Adrenal gland (tissue), 12 donors: ENCODE data around the gene SETX. TPM values are rescaled to one million over a fixed set of nuclear protein-coding genes. Genes with fewer than 3 reads are reported as not detected.

Source experiments
- DNase-seq, 7 donors: peaks; one replicate each; pipeline ENCODE4 v3.0.0-alpha.2; 2019 to 2020
- H3K27ac ChIP-seq, 5 donors: fragments of 200-600 bp; sonication (generic) in 4 of 5; 1 replicate in 3 of 5; 2 replicates in 2 of 5; pipeline versions ENCODE4 v1.5.1 to v1.8.0; 2016 to 2020; ENCODE audit warnings: mild to moderate bottlenecking in 1 of 5
- H3K27me3 ChIP-seq: fragments of 200-600 bp; 2 replicates; pipeline ENCODE4 v1.8.0; 2021
- H3K36me3 ChIP-seq, 2 donors: fragments of 200-600 bp; replicated peaks in 1 of 2; 1 replicate in 1 of 2; 2 replicates in 1 of 2; pipeline versions ENCODE4 v1.5.1 to v1.8.0; 2018 to 2022
- H3K4me1 ChIP-seq, 2 donors: fragments of 200-600 bp; replicated peaks in 1 of 2; 1 replicate in 1 of 2; 2 replicates in 1 of 2; pipeline versions ENCODE4 v1.5.1 to v1.8.0; 2018 to 2021
- H3K4me3 ChIP-seq, 4 donors: fragments of 200-600 bp; sonication (generic) in 3 of 4; one replicate each; pipeline ENCODE4 v1.5.1; 2016 to 2018
- H3K9me3 ChIP-seq, 3 donors: fragments of 200-600 bp; sonication (generic) in 1 of 3; replicated peaks in 1 of 3; 1 replicate in 2 of 3; 2 replicates in 1 of 3; pipeline versions ENCODE4 v1.5.1 to v1.8.0; 2016 to 2021
- CTCF ChIP-seq, 6 experiments: fragments of 450-650 bp in 4 of 6; fragments of 200-600 bp in 2 of 6; sonication (generic) in 1 of 6; IDR thresholded peaks; 1 replicate in 5 of 6; 2 replicates in 1 of 6; pipeline versions ENCODE4 v1.5.1 to v1.8.0; 2016 to 2021; ENCODE audit warnings: antibody characterized with exemption in 6 of 6, mild to moderate bottlenecking in 2 of 6, moderate library complexity in 1 of 6
- POLR2A ChIP-seq, 2 donors: fragments of 450-650 bp; IDR thresholded peaks; one replicate each; pipeline ENCODE4 v1.6.1; 2017; ENCODE audit warnings: antibody characterized with exemption in 2 of 2, mild to moderate bottlenecking in 2 of 2, moderate library complexity in 1 of 2
- WGBS, 4 donors: extraction: QIAGEN DNeasy Blood & Tissue Kit in 2 of 4; methylation state at CpG; one replicate each; pipeline versions ENCODE4 v1.1.5 to v1.1.7; 2013 to 2017; 5-methylcytosine and 5-hydroxymethylcytosine counted together
- intact Hi-C, 2 donors: fragments of 100-400 bp; cut with DNase I; formaldehyde crosslinking; loops; one replicate each; pipeline versions ENCODE4 v1.14.1 to v1.15.0; 2022 to 2023
- polyA plus RNA-seq, 3 donors: library from polyadenylated mRNA; stranded (reverse); fragments of 200-250 nt in 2 of 3; fragments of 350-450 nt in 1 of 3; fragmentation: Illumina TruSeq in 1 of 3; extraction: RNeasy Lipid Tissue Mini Kit (QIAGEN cat#74804) in 1 of 3; gene quantifications; one replicate each; pipeline ENCODE4 v1.2.3, GENCODE V29; 2013 to 2014
- total RNA-seq, 9 donors: library from RNA; depleted of rRNA in 4 of 9; stranded (reverse); fragments of >200 nt in 4 of 9; fragments of 120-200 nt in 1 of 9; fragmentation: NEBNext Ultra II Directional in 1 of 9; extraction: Animal tissue kit (Norgen Biotek cat#: 25700) in 1 of 9; gene quantifications; one replicate each; pipeline versions ENCODE4 v1.1.0 to v1.2.4, GENCODE V29; 2013 to 2023
- donor health status: healthy with polysubstance abuse.
- donor health status: Bipolar disorder and iron deficiency.
- donor health status: DM: yes; HTN: yes; CAD: no.
- donor health status: DM: no; HTN: no; CAD: no.
- donor health status: DM: no; HTN: no; CAD: no.
- donor health status: DM: yes; HTN: yes; CAD: no.

The SETX gene
- total and polyA plus RNA-seq, 12 donors, result 20.3 to 71.7 (median 42.6) TPM

GRCh38 chr9:132244582-132245455 lies 110.0 kb downstream of the SETX start:
- no peaks in the 10 kb centered on the region for H3K27me3 ChIP-seq
- WGBS, 4 donors, result 42 to 51% (median 42%) methylated on average over 10 to 19 of the region's 19 CpGs
- no peaks in the 10 kb centered on the region for H3K9me3 ChIP-seq
- peak overlapping the region; percentile 6 to 91 (median 76) for H3K27ac ChIP-seq
- intact Hi-C loops, result loop anchor here in 1 of 2 donors (5.0 kb wide), 1 partner anchor 483 kb away; no protein-coding TSS in a partner anchor
- DNase-seq, result peak; percentile 83 to 95 (median 92)
- H3K36me3 ChIP-seq, result no peaks in the 10 kb centered on the region
- H3K4me1 ChIP-seq, result peaks cover 14 to 41% of the 10 kb centered on the region in 2 donors
- TF ChIP-seq POLR2A (IDR thresholded peaks at IDR 0.05) (peak in 1 of 2 donors; percentile 36), CTCF (IDR thresholded peaks at IDR 0.05) (no peak)
- H3K4me3 ChIP-seq, result no peak overlapping the region

- Histone ChIP-seq H3K4me3 (peak overlapping the region in 1 of 4 donors; percentile 72), H3K36me3 (no peaks in the 10 kb centered on the region), H3K9me3 (no peaks in the 10 kb centered on the region), H3K4me1 (peaks cover 14 to 41% of the 10 kb centered on the region in 2 donors), H3K27ac (peak overlapping the region in 2 of 5 donors; percentile 91), H3K27me3 (no peaks in the 10 kb centered on the region)
- intact Hi-C loops, result no loop called here
- no peak for TF ChIP-seq CTCF (IDR thresholded peaks at IDR 0.05)
- TF ChIP-seq POLR2A (IDR thresholded peaks at IDR 0.05), result no peak
- DNase-seq, result peak in 5 of 7 donors; percentile 47 to 70 (median 59)
- WGBS, 4 donors, result 70 to 78% (median 75%) methylated on average over 13 to 19 of the region's 19 CpGs
Measured at GRCh38 chr9:132243156-132244074, 111.4 kb downstream of the SETX start.

DNA sequence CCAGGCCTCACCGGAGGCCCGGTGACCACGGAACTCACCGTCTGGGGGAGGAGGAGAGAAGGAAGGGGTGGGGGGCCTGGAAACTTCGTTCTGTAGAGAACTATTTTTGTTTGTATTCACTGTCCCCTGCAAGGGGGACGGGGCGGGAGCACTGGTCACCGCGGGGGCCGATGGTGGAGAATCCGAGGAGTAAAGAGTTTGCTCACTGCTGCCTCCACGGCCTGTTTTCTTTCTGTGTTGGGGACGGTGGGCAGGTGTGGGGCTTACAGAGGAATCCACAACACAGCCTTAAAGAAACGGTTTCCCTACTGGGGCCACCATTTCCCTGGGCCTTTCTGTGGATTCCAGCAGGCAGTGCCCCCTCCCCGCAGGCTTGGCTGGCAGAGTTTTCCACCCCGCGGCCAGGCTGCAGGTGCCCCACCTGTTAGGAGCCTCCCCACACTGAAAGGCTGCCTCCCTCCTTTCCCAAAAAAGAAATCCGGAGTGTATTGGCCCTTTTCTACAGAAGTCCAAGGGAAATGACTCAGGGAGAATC lies 112.1 kb downstream of the SETX start:
- peaks cover 14 to 41% of the 10 kb centered on the region in 2 donors for H3K4me1 ChIP-seq
- peak overlapping the region in 3 of 4 donors; percentile 30 to 72 (median 37) for H3K4me3 ChIP-seq
- peak overlapping the region in 4 of 5 donors; percentile 7 to 91 (median 66) for H3K27ac ChIP-seq
- H3K27me3 ChIP-seq, result no peaks in the 10 kb centered on the region
- no peaks in the 10 kb centered on the region for H3K36me3 ChIP-seq
- H3K9me3 ChIP-seq, result no peaks in the 10 kb centered on the region
- DNase-seq, result peak in 3 of 7 donors; percentile 30 to 40 (median 35)
- WGBS, 4 donors, result 12 to 27% (median 14%) methylated on average over 16 to 18 of the region's 18 CpGs
- peak in 1 of 2 donors; percentile 32 for TF ChIP-seq POLR2A (IDR thresholded peaks at IDR 0.05)
- no peak for TF ChIP-seq CTCF (IDR thresholded peaks at IDR 0.05)
- intact Hi-C loops, result no loop called here
